IPS-NIHi7 (cell line): ENCODE results near the gene SLC39A11.

ENCODE experiments used
- DNase-seq: peaks from one replicate; pipeline ENCODE4 v3.0.0; 2012; ENCODE audit warnings: mixed read lengths; ENCODE audit errors: extremely low spot score

Gene SLC39A11

DNA sequence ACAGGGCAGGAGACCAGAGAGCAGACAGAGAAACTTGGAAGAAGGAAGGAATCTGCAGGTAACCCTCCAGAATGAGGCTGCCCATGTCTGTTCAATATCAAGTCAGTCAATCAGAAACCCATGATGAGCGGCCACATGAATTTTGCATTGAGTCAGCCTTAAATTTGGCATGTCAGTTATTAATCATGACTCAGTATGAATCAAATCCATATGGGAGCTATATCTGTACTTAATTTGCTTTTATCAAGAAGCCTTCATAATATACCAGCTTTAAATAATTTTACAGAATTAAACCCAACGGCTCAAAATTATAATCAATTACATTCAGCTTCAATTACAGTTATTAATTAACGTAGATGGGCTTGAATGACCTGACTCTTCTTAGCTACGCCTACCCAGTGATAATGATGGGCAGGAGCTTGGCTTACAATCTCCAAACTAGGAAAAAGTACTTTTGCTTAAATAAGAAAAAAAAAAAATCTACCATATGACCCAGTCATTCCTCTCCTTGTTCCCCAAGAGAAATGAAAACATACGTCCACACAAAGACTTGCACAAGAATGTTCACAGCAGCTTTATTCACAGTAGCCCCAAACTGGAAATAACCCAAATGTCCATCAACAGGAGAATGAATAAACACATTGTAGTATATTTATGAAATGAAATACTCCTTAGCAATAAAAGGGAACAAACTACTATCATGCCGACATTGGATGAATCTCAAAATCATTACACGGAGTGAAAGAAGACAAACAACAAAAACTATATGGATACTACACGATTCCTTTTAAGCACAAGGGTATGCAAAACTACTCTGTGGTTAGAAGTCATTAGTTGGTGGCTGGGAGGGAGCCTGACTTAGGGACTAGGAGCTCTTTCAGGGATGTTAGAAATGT is 48.6 kb downstream of the SLC39A11 start:
- no peak for DNase-seq

DNA sequence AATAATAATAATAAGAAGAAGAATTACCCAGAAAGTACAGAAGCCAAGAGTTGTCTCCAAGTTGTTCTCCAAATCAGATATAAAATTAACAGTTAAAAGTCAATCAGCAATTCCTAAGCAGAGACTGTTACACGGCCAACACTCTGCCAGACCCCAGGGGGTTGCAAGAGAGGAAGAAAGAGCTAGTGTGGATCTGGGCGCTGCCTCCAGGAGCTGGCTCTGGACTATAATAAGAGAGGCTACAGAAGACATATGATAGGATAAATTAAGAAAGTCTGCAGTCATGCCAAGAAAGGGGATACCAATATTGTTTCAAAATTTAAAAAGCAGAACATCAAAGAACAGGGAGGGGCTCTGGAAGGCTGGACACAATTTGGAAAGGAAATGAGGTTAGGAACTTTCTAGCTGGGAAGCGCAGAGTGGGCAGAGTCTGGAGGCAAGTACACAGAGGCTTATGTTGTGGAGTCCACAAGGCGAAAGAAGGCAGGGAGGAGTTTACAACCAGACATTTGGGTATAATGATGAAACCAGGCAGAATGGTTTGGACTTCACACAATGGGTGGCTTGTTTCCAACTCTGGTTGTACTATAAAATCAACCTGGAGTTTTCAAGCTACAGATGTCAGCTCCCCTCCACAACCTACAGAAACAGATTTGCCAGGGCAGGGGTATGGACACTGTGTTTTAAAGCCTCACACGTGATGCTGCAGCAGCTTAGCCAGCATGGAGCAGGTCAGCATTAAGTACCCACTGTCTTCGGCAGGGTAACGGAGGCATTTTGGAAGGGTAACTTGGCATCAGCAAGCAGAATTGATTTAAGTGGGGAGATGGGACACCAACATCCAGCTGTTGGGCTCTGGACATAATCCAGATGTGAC is 49.4 kb downstream of the SLC39A11 start:
- no peak for DNase-seq

DNA sequence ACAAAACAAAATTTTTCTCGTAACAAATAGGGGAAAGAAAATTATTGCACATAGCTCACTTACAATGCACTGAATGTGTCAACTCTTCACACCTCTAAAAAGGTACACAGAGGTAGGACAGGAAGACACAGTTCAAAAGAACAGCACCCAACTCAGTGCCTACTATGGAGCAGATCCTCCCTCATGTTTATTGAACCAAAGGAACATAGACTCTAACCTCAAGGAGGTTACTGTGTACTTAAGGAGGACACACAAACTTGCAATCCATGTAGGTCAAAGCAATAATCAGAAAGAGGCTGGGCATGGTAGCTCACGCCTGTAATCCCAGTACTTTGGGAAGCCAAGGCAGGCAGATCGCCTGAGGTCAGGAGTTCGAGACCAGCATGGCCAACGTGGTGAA is 50.3 kb downstream of the SLC39A11 start:
- DNase-seq: no peak

DNA sequence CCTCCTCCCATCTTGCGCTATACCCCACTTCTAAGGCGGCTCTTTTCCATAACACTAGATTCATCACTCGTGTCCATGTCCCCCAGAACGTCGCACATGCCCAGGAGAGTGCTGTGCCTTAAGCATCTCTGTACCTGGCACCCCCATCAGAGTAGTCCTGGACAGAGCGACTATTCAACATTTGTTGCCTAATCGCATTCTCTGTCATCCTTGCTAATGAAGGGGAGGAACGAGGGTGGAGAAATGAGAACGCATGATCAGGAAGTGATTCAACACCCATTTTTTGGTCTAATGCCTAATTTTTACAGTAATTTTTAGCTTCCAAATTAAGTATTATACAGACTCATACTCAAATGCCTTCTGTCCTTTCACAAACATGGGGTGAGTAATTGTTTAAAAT is 53.2 kb downstream of the SLC39A11 start:
- DNase-seq: no peak

DNA sequence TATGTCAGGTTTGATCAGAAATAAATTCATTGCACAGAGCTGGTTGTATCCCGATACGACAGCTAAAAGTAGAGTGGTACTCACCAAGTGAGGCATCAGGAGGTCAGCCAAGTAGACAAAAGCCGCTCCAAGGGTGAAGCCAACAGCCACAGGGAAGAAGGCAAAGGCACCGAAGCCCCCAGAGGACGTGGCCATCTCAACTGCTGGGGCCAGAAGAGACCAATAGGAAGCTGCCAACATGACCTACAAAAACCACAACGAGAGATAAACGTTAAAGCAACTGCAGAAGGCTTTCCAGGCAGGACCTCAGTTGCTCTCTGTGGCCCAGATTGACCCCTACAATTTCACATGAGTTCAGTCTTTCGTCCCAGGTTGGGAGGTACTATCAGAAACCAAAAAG is 61.0 kb downstream of the SLC39A11 start:
- no peak for DNase-seq

DNA sequence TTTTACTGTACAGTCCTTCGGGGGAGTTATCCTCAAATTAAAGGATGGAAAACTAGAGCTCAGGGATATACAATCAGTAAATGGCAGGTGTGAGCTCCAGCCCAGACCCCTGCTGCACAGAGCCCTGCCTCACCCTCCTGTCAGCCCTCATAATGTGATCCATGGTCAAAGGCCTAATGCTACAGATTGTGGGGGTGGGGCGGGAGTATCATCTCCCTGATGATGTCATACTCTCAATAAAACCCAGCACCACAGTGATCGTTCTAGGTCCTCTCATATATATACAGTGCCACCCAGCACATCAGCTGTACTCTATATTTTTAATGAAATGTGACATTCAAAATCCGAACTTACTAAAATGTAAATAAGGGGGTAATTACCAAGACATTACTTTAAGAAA is 61.5 kb downstream of the SLC39A11 start:
- no peak for DNase-seq

DNA sequence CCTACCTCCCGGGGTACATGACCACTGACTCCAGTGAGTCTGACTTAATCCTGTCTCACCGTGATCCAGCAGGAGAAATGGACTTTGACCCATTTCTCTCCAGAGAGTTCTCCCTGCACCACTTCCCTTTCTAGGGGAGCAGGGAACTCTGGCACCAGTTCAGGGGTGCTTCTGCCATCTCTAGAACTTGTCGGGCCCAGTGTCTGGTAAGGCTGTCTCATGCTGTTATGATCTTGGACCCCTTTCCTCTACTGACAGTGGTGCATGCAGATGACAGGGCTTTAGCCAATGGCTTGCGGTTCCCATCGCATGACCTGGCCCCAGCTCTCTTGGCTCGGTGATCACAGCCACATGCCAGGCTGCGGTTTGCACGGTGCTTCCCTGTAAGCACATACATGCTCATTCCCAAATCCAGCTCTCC is 62.0 kb downstream of the SLC39A11 start:
- no peak for DNase-seq

DNA sequence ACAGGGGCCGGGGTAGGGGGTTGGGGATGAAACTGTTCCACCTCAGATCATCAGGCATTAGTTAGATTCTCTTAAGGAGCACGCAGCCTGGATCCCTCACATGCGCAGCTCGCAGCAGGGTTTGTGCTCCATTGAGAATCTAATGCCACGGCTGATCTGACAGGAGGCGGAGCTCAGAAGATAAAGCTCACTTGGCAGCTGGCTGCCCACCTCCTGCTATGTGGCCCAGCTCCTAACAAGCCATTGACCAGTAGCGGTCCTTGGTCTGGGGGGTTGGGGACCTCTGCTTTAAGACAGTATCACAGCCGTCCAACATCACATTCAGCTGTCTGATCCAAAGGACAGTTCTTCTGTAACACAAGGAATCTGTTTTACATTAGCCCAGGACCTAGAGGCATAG is 62.5 kb downstream of the SLC39A11 start:
- no peak for DNase-seq

DNA sequence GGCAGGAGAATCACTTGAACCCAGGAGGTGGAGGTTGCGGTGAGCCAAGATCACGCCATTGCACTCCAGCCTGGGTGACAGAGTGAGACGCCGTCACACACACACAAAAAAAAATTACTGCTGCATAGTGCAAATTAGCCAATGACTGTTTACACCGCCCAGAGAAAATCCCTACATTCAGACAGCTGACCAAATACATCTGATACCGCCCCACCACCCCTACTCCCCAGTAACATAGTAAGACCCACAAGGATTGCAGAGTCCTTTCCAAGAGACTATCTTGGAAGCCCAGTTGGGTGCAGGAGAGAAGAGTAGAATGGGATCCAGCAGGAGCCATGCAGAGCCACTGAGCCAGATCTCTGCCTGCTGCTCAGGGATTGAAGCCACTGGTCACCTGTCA is 63.5 kb downstream of the SLC39A11 start:
- DNase-seq: no peak

DNA sequence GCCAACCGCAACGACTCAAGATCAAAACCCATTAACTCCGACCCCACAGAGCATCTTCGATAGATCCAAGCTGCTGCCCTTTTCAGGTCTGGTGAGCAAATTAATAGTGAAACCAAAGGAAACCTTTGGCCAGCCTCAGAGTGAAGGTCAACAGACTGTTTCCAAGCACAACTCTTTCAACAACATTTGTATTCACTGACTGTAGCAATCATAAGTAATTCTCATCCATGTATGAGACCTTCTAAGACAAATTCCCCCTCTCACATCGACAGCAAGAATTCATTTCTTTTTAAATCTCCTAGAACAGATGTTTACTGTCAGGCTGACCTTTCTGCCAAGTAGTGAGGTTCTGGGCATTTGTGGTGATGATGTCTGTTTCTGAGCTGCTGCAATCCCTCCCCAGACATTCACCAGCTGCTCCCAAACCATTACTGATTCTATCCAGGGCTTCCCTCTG is 64.2 kb downstream of the SLC39A11 start:
- DNase-seq: no peak

DNA sequence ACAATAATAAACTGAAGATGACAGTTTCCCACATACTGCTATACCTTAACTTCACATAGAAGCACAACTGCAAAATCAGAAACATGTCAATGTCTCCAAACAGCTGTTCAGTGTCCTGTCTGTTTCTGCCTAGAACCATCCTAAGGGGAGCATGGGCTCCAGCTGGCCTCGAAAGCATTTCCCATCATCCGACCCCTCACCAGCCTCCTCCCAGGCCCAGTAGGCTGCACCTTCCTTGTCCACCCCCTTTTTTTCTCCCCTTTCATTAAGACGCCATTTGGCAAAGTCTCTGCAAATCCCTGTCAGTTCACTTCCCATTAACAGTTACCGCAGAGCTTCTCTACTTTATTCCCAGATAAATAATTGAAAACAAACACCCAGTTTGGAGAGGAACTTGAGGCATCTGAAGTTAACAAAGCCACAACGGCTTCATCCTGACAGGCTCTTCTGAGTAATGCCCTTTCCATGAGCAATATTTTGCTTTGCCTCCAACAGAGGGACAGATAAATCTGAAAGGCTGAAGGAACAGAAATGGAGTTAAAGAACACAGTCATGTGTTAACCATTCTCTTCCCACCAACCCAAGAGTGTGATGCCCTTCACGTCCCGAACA is 65.3 kb downstream of the SLC39A11 start:
- no peak for DNase-seq

DNA sequence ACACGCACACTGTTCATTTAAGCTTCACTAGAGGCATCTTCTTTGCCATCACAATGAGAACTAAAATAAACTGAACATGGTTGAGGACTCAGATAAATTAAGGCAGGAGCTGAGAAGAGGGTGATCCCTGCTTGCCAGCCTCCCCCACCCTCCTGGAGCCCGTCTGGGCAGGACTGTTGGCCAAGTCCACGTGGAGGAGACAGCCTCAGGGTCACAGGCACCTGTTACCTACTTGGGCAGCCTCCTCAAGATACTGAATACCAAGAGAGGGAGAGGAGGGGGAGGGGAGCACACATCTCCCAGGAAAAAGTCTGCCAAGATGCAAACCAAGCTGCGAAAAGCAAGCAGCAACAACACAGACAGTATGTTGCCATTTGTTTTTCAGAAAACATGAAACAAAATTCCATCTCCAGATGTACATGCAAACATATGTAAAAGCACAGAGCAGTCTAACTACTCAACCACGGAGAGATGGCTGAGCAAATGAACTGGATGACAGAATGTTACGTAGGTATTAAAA is 67.4 kb downstream of the SLC39A11 start:
- DNase-seq: no peak

DNA sequence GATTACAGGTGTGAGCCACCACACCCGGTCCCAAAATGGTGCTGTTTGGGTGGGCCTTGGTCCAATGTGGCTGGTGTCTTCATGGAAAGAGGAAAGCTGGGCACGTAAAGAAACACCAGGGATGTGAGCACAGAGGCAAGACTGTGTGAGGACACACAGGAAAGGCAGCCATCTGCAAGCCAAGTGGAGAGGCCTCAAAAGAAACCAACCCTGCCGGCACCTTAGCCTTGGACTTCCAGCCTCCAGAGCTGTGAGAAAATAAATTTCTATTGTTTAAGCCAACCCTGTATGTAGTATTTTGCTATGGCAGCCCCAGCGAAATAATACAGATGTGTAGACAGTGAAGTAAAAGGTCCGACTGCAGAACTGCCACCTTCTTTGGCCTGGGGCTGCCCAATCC is 68.7 kb downstream of the SLC39A11 start:
- DNase-seq: no peak

DNA sequence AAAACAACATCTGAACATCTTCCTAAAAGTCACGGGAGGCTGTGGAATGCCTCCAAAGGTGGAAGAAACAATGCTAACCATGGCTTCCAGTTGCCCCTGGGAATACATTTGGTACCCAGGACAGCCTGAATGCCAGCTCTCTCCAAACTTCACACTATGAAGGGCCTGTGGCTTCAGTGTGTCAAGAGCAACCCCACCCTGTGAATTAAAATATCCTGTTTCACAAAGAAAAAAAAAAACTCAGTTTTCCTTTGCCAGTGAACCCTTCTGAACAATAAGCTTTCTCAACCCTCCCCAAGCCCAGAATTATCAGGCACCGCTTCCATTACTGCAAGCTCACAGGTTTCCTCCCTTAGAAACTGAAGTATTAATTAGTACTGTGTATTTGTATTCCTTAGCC is 69.8 kb downstream of the SLC39A11 start:
- DNase-seq: no peak

DNA sequence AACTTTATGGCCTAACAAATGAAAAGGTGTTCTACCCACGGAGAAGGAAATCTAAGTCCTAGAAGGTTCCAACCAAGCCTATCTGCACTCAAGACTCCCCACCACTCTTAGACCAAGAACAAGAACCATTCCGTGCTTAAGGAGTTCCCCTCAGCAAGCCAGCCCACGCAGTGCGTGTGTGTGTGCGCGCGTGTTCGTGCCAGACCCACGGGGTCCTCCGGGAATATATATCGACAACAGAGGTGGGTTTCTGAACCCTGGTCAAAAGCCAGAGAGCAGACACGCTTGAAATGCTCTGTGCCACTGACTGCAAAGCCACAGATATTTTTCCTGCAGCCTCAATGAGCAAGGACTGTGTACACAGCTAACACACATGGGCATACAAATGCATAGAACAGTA is 70.7 kb downstream of the SLC39A11 start:
- DNase-seq: no peak

DNA sequence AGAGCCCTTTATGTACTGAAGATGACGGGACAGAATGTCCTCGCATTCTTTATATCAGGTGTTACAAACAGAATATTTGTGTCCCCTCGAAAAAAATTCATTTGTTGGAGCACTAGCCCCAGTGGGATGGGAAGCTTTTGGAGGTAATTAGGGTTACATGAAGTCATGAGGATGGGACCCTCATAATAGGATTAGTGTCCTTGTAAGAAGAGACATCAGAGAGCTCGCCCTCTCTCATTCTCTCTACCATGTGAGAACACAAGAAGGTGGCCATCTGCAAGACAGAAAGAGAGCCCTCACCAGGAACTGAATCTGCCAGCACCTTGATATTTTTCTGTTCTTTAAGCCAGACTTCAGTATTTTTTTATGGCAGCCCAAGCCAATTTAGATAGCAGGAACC is 72.4 kb downstream of the SLC39A11 start:
- DNase-seq: no peak

DNA sequence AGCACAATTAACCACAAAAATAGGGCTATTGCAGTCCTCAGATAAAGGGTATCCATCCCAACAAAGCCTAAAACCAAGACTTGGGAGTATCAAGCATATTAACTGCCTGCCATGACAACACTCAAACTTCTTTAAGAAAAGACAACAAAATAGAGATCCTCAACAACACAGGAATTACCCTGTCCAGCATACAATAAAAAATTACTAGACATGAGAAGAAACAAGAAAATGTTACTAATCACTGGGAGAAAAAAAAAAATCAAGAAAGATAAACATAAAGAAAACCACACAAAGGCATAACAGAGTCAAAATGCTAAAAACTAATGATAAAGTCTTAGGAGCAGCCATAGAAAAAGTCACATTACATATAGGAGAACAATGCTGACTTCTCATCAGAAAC is 73.9 kb downstream of the SLC39A11 start:
- DNase-seq: no peak

DNA sequence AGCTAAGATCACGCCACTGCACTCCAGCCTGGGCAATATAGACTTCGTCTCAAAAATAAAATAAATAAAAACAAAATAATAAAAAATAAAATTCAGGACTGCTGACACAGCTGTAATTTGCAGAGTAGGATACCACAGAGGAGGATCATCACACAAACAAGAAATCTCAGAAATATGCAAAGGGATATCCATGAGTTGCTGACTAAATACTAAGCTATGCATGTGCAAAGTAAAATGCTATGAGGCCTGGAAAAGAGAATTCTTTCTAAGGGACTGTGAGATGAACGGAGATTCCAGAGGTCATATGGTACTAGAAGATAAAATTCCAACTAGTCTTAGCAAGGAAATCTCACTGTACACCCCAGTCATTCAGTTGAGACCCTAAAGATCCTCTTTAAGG is 74.8 kb downstream of the SLC39A11 start:
- DNase-seq: no peak

DNA sequence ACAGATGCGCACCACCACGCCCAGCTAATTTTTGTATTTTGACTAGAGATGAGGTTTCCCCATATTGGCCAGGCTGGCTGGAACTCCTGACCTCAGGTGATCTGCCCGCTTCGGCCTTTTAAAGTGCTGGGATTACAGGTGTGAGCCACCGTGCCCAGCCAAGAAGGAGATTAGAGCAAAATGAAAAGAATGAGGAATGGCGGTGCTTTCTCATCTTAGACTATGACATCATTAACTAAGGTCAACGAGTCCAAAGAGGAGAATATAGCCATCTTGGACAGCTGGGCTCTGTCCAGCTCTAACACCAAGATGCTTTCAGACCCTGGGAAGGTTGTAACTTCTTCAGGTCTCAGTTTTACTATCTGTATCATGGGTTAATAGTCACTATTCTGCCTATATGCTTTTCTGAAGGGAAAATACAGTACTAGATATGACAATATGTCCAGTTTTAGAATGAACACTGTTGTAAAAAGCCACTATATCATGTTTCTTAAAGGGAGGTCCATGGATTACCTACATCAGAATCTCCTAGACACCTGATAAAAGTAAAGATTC is 76.7 kb downstream of the SLC39A11 start:
- DNase-seq: no peak

DNA sequence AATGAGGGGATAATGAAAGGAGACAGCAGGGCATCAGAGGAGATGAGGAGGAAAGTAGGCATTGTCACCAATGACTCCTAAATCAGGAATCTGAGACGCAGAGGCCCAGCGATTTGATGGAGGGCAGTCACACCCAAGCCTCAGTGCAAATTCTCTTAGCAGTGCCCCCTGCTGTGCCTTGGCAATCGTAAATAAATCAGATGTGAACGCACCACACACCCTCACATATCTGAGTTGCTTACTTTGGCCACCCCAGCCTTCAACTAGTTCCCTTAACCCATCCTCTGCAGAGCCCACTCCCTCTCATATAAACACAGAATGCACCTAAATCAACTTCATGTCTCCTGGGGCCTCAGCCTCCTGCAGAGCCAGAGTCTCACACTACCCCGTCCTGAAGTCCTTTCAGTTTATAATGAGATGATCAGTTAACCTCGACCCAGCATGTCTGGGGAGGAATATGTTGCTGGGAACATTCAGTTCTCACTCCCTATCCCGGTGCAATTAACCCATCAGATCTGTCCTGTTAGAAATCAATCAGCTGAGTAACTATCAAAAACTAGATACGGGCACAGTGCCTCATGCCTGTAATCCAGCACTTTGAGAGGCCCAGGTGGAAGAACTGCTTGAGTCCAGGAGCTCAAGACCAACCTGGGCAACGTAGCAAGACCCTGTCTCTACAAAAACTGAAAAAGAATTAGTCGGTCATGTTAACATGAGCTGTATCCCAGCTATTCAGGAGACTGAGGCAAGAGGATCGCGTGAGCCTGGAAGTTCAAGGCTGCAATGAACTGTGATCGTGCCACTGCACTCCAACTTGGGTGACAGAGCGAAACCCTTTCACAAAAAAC is 78.4 kb downstream of the SLC39A11 start:
- DNase-seq: no peak

DNA sequence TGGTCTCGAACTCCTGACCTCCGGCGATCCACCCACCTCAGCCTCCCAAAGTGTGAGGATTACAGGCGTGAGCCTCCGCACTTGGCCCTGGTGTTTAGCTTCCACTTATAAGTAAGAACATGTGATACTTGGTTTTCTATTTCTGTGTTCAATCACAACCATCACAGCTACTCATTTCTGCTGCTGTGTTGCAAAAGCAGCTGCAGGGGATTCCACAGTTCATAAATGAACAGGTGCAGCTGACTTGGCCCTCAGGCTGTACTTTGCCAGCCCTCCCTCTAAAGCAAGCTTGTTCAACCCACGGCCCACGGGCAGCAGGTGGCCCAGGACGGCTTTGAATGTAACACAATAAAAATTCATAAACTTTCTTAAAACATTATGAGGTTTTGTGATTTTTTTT is 79.2 kb downstream of the SLC39A11 start:
- DNase-seq: no peak
